Gastrocnemius medialis (tissue), 4 donors: ENCODE measurements around the gene DERL3. TPM values are rescaled to one million over a fixed set of nuclear protein-coding genes. Genes with fewer than 3 reads are reported as not detected.
"Not testable (repeated sequence)": the region's sequence is repeated elsewhere in the genome, so short reads cannot be mapped to it uniquely, and the experiment has no call there.

Source experiments
- ATAC-seq, 2 donors: fragments of 150-250 bp; one replicate each; pipeline ENCODE4 v1.9.1; 2016
- DNase-seq, 2 donors: peaks; one replicate each; pipeline ENCODE4 v3.0.0-alpha.2; 2019
- H3K27ac ChIP-seq, 4 donors: fragments of 200-600 bp; sonication (generic); 1 replicate in 1 of 4; 2 replicates in 3 of 4; pipeline ENCODE4 v1.5.1; 2016 to 2018; ENCODE audit warnings: mild to moderate bottlenecking in 2 of 4, moderate library complexity in 1 of 4
- H3K27me3 ChIP-seq, 3 donors: fragments of 200-600 bp; sonication (generic) in 2 of 3; 1 replicate in 1 of 3; 2 replicates in 2 of 3; pipeline versions ENCODE4 v1.5.1 to v1.6.0; 2016 to 2019; ENCODE audit warnings: mild to moderate bottlenecking in 1 of 3, moderate library complexity in 1 of 3
- H3K36me3 ChIP-seq, 2 donors: fragments of 200-600 bp; sonication (generic) in 1 of 2; one replicate each; pipeline ENCODE4 v1.5.1; 2017 to 2018
- H3K4me1 ChIP-seq, 2 donors: fragments of 200-600 bp; sonication (generic) in 1 of 2; one replicate each; pipeline ENCODE4 v1.5.1; 2016 to 2017; ENCODE audit warnings: mild to moderate bottlenecking in 2 of 2
- H3K4me3 ChIP-seq, 4 donors: fragments of 200-600 bp; sonication (generic) in 3 of 4; 1 replicate in 1 of 4; 2 replicates in 3 of 4; pipeline ENCODE4 v1.5.1; 2016 to 2019; ENCODE audit warnings: mild to moderate bottlenecking in 2 of 4
- H3K9me3 ChIP-seq, 3 donors: fragments of 200-600 bp; sonication (generic) in 2 of 3; 1 replicate in 1 of 3; 2 replicates in 2 of 3; pipeline ENCODE4 v1.5.1; 2016 to 2019
- CTCF ChIP-seq, 5 experiments: fragments of 450-650 bp in 3 of 5; fragments of 200-600 bp in 2 of 5; sonication (generic) in 2 of 5; IDR thresholded peaks in 4 of 5; conservative IDR thresholded peaks in 1 of 5; 1 replicate in 4 of 5; 2 replicates in 1 of 5; pipeline ENCODE4 v1.5.1; 2016 to 2019; ENCODE audit warnings: antibody characterized with exemption in 5 of 5, mild to moderate bottlenecking in 3 of 5, moderate library complexity in 3 of 5
- POLR2A ChIP-seq, 2 donors: fragments of 450-650 bp; IDR thresholded peaks; one replicate each; pipeline ENCODE4 v1.6.1; 2017; ENCODE audit warnings: antibody characterized with exemption in 2 of 2, mild to moderate bottlenecking in 2 of 2, moderate library complexity in 2 of 2
- in situ Hi-C, 4 donors: fragments of 200-750 bp; cut with MboI; loops; one replicate each; pipeline versions ENCODE4 v1.15.0 to v1.8.0; 2017; ENCODE audit warnings: low sequenced_read_pairs in 4 of 4
- intact Hi-C: fragments of 100-400 bp; cut with DNase I; formaldehyde crosslinking; loops from one replicate; pipeline ENCODE4 v1.15.1; 2023; ENCODE audit warnings: low total_unique reads
- total RNA-seq, 4 donors: library from RNA; depleted of rRNA; stranded (reverse); fragments of >200 nt; gene quantifications; one replicate each; pipeline versions ENCODE4 v1.1.0 to v1.2.3, GENCODE V29; 2016

Gene DERL3
- total RNA-seq, 4 donors from 2014 or later, result 0.72 to 1.5 (median 1.3) TPM

- peak; percentile 87 for ATAC-seq
- Histone ChIP-seq H3K27me3 (no peaks in the 10 kb centered on the region), H3K36me3 (peaks cover 0 to 13% of the 10 kb centered on the region in 2 donors), H3K27ac (peak overlapping the region in 3 of 4 donors; percentile 34 to 75 (median 37)), H3K4me3 (no peak overlapping the region), H3K4me1 (peaks cover 7 to 10% of the 10 kb centered on the region in 2 donors), H3K9me3 (no peaks in the 10 kb centered on the region)
- DNase-seq, result peak; percentile 50 to 67
- TF ChIP-seq CTCF (IDR thresholded peaks at IDR 0.05 in 4 of 5, conservative IDR thresholded peaks at IDR 0.05 in 1 of 5) (no peak), POLR2A (IDR thresholded peaks at IDR 0.05) (no peak)
- intact Hi-C loops, result no loop called here
- in situ Hi-C loops, result no loop called here
Measured at GRCh38 chr22:23878219-23878618, 39.4 kb upstream of the DERL3 start.

GRCh38 chr22:23877566-23877965 is 38.8 kb upstream of the DERL3 start:
- ATAC-seq, result no peak
- Histone ChIP-seq H3K27me3 (no peaks in the 10 kb centered on the region), H3K9me3 (no peaks in the 10 kb centered on the region), H3K4me3 (no peak overlapping the region), H3K27ac (peak overlapping the region in 2 of 4 donors; percentile 34 to 75), H3K36me3 (peaks cover 0 to 13% of the 10 kb centered on the region in 2 donors), H3K4me1 (peaks cover 7 to 10% of the 10 kb centered on the region in 2 donors)
- intact Hi-C loops (no loop called here), in situ Hi-C loops (no loop called here)
- no peak for TF ChIP-seq CTCF (IDR thresholded peaks at IDR 0.05 in 4 of 5, conservative IDR thresholded peaks at IDR 0.05 in 1 of 5)
- no peak for DNase-seq

GRCh38 chr22:23875801-23876200 is 37.0 kb upstream of the DERL3 start:
- no peak overlapping the region for H3K4me3 ChIP-seq
- intact Hi-C loops, result no loop called here
- no peak for DNase-seq
- H3K4me1 ChIP-seq, result peaks cover 7 to 10% of the 10 kb centered on the region in 2 donors
- H3K36me3 ChIP-seq, result peaks cover 0 to 13% of the 10 kb centered on the region in 2 donors
- no peaks in the 10 kb centered on the region for H3K9me3 ChIP-seq
- no peaks in the 10 kb centered on the region for H3K27me3 ChIP-seq
- in situ Hi-C loops, result no loop called here
- no peak for ATAC-seq
- TF ChIP-seq CTCF (IDR thresholded peaks at IDR 0.05 in 4 of 5, conservative IDR thresholded peaks at IDR 0.05 in 1 of 5) (no peak), POLR2A (IDR thresholded peaks at IDR 0.05) (no peak)
- H3K27ac ChIP-seq, result no peak overlapping the region

- ATAC-seq (no peak), DNase-seq (no peak)
- in situ Hi-C loops (loop anchor here in 2 of 4 donors (25.0 kb wide), 1 partner anchor 338 kb away; no protein-coding TSS in a partner anchor), intact Hi-C loops (no loop called here)
- peaks cover 0 to 20% of the 10 kb centered on the region in 2 donors for H3K36me3 ChIP-seq
- no peaks in the 10 kb centered on the region for H3K9me3 ChIP-seq
- no peaks in the 10 kb centered on the region for H3K27me3 ChIP-seq
- peaks cover 7 to 10% of the 10 kb centered on the region in 2 donors for H3K4me1 ChIP-seq
- no peak overlapping the region for H3K27ac ChIP-seq
- no peak overlapping the region for H3K4me3 ChIP-seq
- TF ChIP-seq POLR2A (IDR thresholded peaks at IDR 0.05), result no peak
- TF ChIP-seq CTCF (IDR thresholded peaks at IDR 0.05 in 4 of 5, conservative IDR thresholded peaks at IDR 0.05 in 1 of 5), result no peak
Measured at GRCh38 chr22:23874871-23875270, 36.1 kb upstream of the DERL3 start.

GRCh38 chr22:23868580-23868979 is 29.8 kb upstream of the DERL3 start:
- H3K27ac ChIP-seq, result no peak overlapping the region
- ATAC-seq, result no peak
- H3K27me3 ChIP-seq, result no peaks in the 10 kb centered on the region
- H3K9me3 ChIP-seq, result no peaks in the 10 kb centered on the region
- DNase-seq, result no peak
- TF ChIP-seq CTCF (IDR thresholded peaks at IDR 0.05 in 4 of 5, conservative IDR thresholded peaks at IDR 0.05 in 1 of 5) (no peak), POLR2A (IDR thresholded peaks at IDR 0.05) (no peak)
- peaks cover 0 to 30% of the 10 kb centered on the region in 2 donors for H3K36me3 ChIP-seq
- in situ Hi-C loops, result loop anchor here in 2 of 4 donors (25.0 kb wide), 1 partner anchor 331 kb away; no protein-coding TSS in a partner anchor
- intact Hi-C loops, result no loop called here
- H3K4me1 ChIP-seq, result peaks cover 0 to 4% of the 10 kb centered on the region in 2 donors
- H3K4me3 ChIP-seq, result no peak overlapping the region

GRCh38 chr22:23864499-23865154 is 25.8 kb upstream of the DERL3 start:
- H3K4me1 ChIP-seq, ATAC-seq, H3K4me3 ChIP-seq, H3K27me3 ChIP-seq, H3K27ac ChIP-seq, H3K9me3 ChIP-seq, DNase-seq, intact Hi-C loops: not testable (repeated sequence)
- peaks cover 0 to 21% of the 10 kb centered on the region in 2 donors for H3K36me3 ChIP-seq
- in situ Hi-C loops, result loop anchor here in 2 of 4 donors (25.0 kb wide), 1 partner anchor 327 kb away; no protein-coding TSS in a partner anchor
